Transverse colon (tissue), 4 donors: ENCODE data around the gene MSH3.

Experiments used
- CTCF ChIP-seq, 5 experiments: fragments of 200-600 bp in 3 of 5; fragments of 450-650 bp in 2 of 5; sonication (generic) in 3 of 5; IDR thresholded peaks; 1 replicate in 2 of 5; 2 replicates in 3 of 5; pipeline ENCODE4 v1.5.1; 2016 to 2017; ENCODE audit warnings: antibody characterized with exemption in 5 of 5, inconsistent platforms in 3 of 5, mild to moderate bottlenecking in 2 of 5, moderate library complexity in 1 of 5
- POLR2A ChIP-seq: fragments of 450-650 bp; IDR thresholded peaks from one replicate; pipeline ENCODE4 v1.6.1; 2016; ENCODE audit warnings: antibody characterized with exemption, mild to moderate bottlenecking, moderate library complexity
- POLR2AphosphoS5 ChIP-seq, 3 donors: sonication (generic); formaldehyde crosslinking; IDR thresholded peaks; one replicate each; pipeline ENCODE4 v1.6.1; 2016; ENCODE audit warnings: antibody characterized with exemption in 3 of 3

- TF ChIP-seq POLR2AphosphoS5 (IDR thresholded peaks at IDR 0.05), result no peak
- TF ChIP-seq CTCF (IDR thresholded peaks at IDR 0.05), result no peak
- TF ChIP-seq POLR2A, result no peak
Measured at GRCh38 chr5:80655231-80655774, 851 bp downstream of the MSH3 start.
